HG02642 (cell line): ENCODE data around the gene DAZAP1.

Experiments used
- ATAC-seq: cut with Tn5 transposase; IDR thresholded peaks from one replicate; pipeline ENCODE4 v1.9.1; 2021; ENCODE audit warnings: mild to moderate bottlenecking; ENCODE audit not compliant: unreplicated experiment, poor library complexity

DAZAP1 gene

GRCh38 chr19:1453525-1454364 is 46.4 kb downstream of the DAZAP1 start:
- no peak for ATAC-seq

- no peak for ATAC-seq
Observed at GRCh38 chr19:1455002-1455335, 47.6 kb downstream of the DAZAP1 start.

- no peak for ATAC-seq
Observed at GRCh38 chr19:1455336-1456120, 48.1 kb downstream of the DAZAP1 start.

- ATAC-seq, result no peak
Observed at GRCh38 chr19:1456121-1456900, 48.9 kb downstream of the DAZAP1 start.

GRCh38 chr19:1457031-1457739 is 49.8 kb downstream of the DAZAP1 start:
- no peak for ATAC-seq

- no peak for ATAC-seq
Observed at GRCh38 chr19:1457892-1458291, 50.5 kb downstream of the DAZAP1 start.

GRCh38 chr19:1459479-1459878 is 52.1 kb downstream of the DAZAP1 start:
- no peak for ATAC-seq

GRCh38 chr19:1460033-1460995 is 52.9 kb downstream of the DAZAP1 start:
- ATAC-seq, result no peak

- no peak for ATAC-seq
Observed at GRCh38 chr19:1461862-1462261, 54.5 kb downstream of the DAZAP1 start.

- ATAC-seq, result no peak
Observed at GRCh38 chr19:1465191-1466016, 58.0 kb downstream of the DAZAP1 start.

GRCh38 chr19:1466018-1466460 is 58.7 kb downstream of the DAZAP1 start:
- ATAC-seq, result no peak

- no peak for ATAC-seq
Observed at GRCh38 chr19:1466461-1467214, 59.3 kb downstream of the DAZAP1 start.

- no peak for ATAC-seq
Observed at GRCh38 chr19:1467215-1467489, 59.8 kb downstream of the DAZAP1 start.

GRCh38 chr19:1467490-1468273 is 60.3 kb downstream of the DAZAP1 start:
- no peak for ATAC-seq

- no peak for ATAC-seq
Observed at GRCh38 chr19:1468274-1468820, 61.0 kb downstream of the DAZAP1 start.

GRCh38 chr19:1468821-1469254 is 61.5 kb downstream of the DAZAP1 start:
- no peak for ATAC-seq
